ENCODE measurements around the gene MBD5. TPM values are rescaled to one million over a fixed set of nuclear protein-coding genes. Genes with fewer than 3 reads are reported as not detected.

The MBD5 gene
- total and polyA plus RNA-seq, 2 of the 4 experiments (the other 2 are of a cell fraction): 9.8 to 14.2 TPM

GRCh38 chr2:148042219-148042618, 21.3 kb downstream of the MBD5 start:
- no peak overlapping the region for H2BK15ac ChIP-seq (ENCODE audit: low read depth, low read length)
- no peaks in the 10 kb centered on the region for H3K9me3 ChIP-seq (ENCODE audit: control insufficient read depth, insufficient read depth, low read length)
- no peaks in the 10 kb centered on the region; the same call in 1 of the 2 replicates for H3K36me3 ChIP-seq (ENCODE audit: control insufficient read depth, insufficient read depth, low read length)
- ATAC-seq (ENCODE audit: low read depth): no peak
- no peak overlapping the region for H3K18ac ChIP-seq (ENCODE audit: low read depth, low read length)
- no peak overlapping the region for H3K9ac ChIP-seq (ENCODE audit: low read depth, low read length)
- no peak overlapping the region for H2BK5ac ChIP-seq (ENCODE audit: low read depth, low read length, poor library complexity, severe bottlenecking)
- H2BK120ac ChIP-seq (ENCODE audit: low read depth, low read length): no peak overlapping the region
- BruUV-seq (replicated peaks): no TSS peak
- peak; percentile 20 for DNase-seq
- no peak overlapping the region for H2BK20ac ChIP-seq (ENCODE audit: low read depth, low read length)
- no peak overlapping the region for H3K56ac ChIP-seq (ENCODE audit: extremely low read depth, insufficient read depth, low read length)
- intact Hi-C loops (cut with micrococcal nuclease): no loop called here
- H4K8ac ChIP-seq (ENCODE audit: low read depth in 2 of 2, low read length in 2 of 2): no peak overlapping the region
- H3K4me3 ChIP-seq (ENCODE audit: insufficient read depth, low read depth, low read length): no peak overlapping the region
- H3K27me3 ChIP-seq (ENCODE audit: control insufficient read depth, insufficient read depth, low read length): no peaks in the 10 kb centered on the region
- CTCF ChIA-PET: interaction anchor here (1.1 kb wide), 1 partner anchor 90 kb away, joined by 3 read pairs; no protein-coding TSS in a partner anchor
- TF ChIP-seq FOS (IDR thresholded peaks at IDR 0.05; ENCODE audit: low read depth, low read length): no peak
- TF ChIP-seq CHD1 (IDR thresholded peaks at IDR 0.05; ENCODE audit: low read depth, low read length): no peak
- no peak for TF ChIP-seq CTCF (conservative IDR thresholded peaks at IDR 0.05; ENCODE audit: low read depth, low read length)
- TF ChIP-seq MAFK (IDR thresholded peaks at IDR 0.05; ENCODE audit: low read depth, low read length): no peak
- TF ChIP-seq MAZ (IDR thresholded peaks at IDR 0.05; ENCODE audit: borderline replicate concordance, low read depth, low read length): no peak
- TF ChIP-seq ELK1 (IDR thresholded peaks at IDR 0.05; ENCODE audit: borderline replicate concordance, low read depth, low read length): no peak
- TF ChIP-seq SMC3 (IDR thresholded peaks at IDR 0.05; ENCODE audit: low read depth, low read length): no peak
- no peak for TF ChIP-seq RCOR1 (IDR thresholded peaks at IDR 0.05; ENCODE audit: insufficient replicate concordance, low read length)
- TF ChIP-seq CEBPB (IDR thresholded peaks at IDR 0.05; ENCODE audit: low read depth, low read length): no peak
- TF ChIP-seq NFE2L2 (IDR thresholded peaks at IDR 0.05; ENCODE audit: low read depth, low read length): no peak
- H3K9me1 ChIP-seq (ENCODE audit: insufficient read depth, low read length): no peaks in the 10 kb centered on the region
- no peak overlapping the region for H3K27ac ChIP-seq (ENCODE audit: insufficient read depth, low read length)
- H2AK5ac ChIP-seq (ENCODE audit: low read depth, low read length): no peak overlapping the region
- no peak overlapping the region for H3K4me2 ChIP-seq (ENCODE audit: low read depth, low read length)
- dilution Hi-C loops (cut with HindIII; ENCODE audit: low sequenced_read_pairs, unreplicated experiment): no loop called here
- no peaks in the 10 kb centered on the region for H4K20me1 ChIP-seq (ENCODE audit: insufficient read depth, low read length)
- H3K79me1 ChIP-seq (ENCODE audit: low read depth in 1 of 2, low read length in 2 of 2): peaks cover 17 to 19% of the 10 kb centered on the region in 2 experiments
- no peak overlapping the region for H3K4ac ChIP-seq (ENCODE audit: low read depth, low read length)
- H4K91ac ChIP-seq (ENCODE audit: insufficient read depth, low read depth, low read length): no peak overlapping the region
- no peak overlapping the region for H3K23ac ChIP-seq (ENCODE audit: low read depth, low read length)
- H2AK9ac ChIP-seq (replicated peaks; ENCODE audit: low read depth, low read length, poor library complexity): no peak overlapping the region
- in situ Hi-C loops (cut with MboI; ENCODE audit: low sequenced_read_pairs): no loop called here
- H3K4me1 ChIP-seq (ENCODE audit: control insufficient read depth, insufficient read depth, low read length): no peaks in the 10 kb centered on the region
- no CpG with 5 or more reads among the region's 2 CpGs for WGBS, 2 experiments (ENCODE audit: extremely low coverage in 2 of 2, insufficient read length in 1 of 2)
- H2AFZ ChIP-seq (replicated peaks; ENCODE audit: low read length, poor library complexity): no peak overlapping the region
- POLR2A ChIA-PET (ENCODE audit: unreplicated experiment): no interaction called here
- H4K5ac ChIP-seq (ENCODE audit: low read depth, low read length): no peak overlapping the region
- no peak overlapping the region for H3K14ac ChIP-seq (replicated peaks; ENCODE audit: low read depth, low read length)

Data from IMR-90 (cell line).